IPS DF 6.9 (cell line): ENCODE data around the gene INTU.
A peak's percentile ranks its signal among the peaks of the same experiment; 100 is the strongest.

ENCODE experiments used
- DNase-seq: peaks from one replicate; pipeline ENCODE4 v3.0.0-alpha.2; 2013; ENCODE audit warnings: low read depth, low spot score
- H3K27ac ChIP-seq: one replicate; pipeline ENCODE4 v1.5.1; 2013; ENCODE audit warnings: low read length, control low read depth
- H3K27me3 ChIP-seq: 2 replicates; pipeline ENCODE4 v1.6.1; 2013; ENCODE audit warnings: mild to moderate bottlenecking, low read length; ENCODE audit not compliant: control insufficient read depth, insufficient read depth
- H3K36me3 ChIP-seq: 2 replicates; pipeline ENCODE4 v1.6.1; 2013; ENCODE audit warnings: low read length; ENCODE audit not compliant: control insufficient read depth, insufficient read depth
- H3K4me1 ChIP-seq: 2 replicates; pipeline ENCODE4 v1.6.1; 2013; ENCODE audit warnings: low read length; ENCODE audit not compliant: control insufficient read depth, insufficient read depth
- H3K4me3 ChIP-seq: 2 replicates; pipeline ENCODE4 v1.5.1; 2013; ENCODE audit warnings: mild to moderate bottlenecking, low read length
- H3K9me3 ChIP-seq: 2 replicates; pipeline ENCODE4 v1.6.1; 2013; ENCODE audit warnings: low read length, inconsistent platforms; ENCODE audit not compliant: control insufficient read depth, insufficient read depth
- WGBS: extraction: QIAGEN DNeasy Blood & Tissue Kit; methylation state at CpG from one replicate; pipeline ENCODE4 v1.1.7; 2013; ENCODE audit warnings: mixed read lengths, missing lambda C conversion rate; ENCODE audit not compliant: insufficient read length, insufficient coverage; 5-methylcytosine and 5-hydroxymethylcytosine counted together

Gene INTU

DNA sequence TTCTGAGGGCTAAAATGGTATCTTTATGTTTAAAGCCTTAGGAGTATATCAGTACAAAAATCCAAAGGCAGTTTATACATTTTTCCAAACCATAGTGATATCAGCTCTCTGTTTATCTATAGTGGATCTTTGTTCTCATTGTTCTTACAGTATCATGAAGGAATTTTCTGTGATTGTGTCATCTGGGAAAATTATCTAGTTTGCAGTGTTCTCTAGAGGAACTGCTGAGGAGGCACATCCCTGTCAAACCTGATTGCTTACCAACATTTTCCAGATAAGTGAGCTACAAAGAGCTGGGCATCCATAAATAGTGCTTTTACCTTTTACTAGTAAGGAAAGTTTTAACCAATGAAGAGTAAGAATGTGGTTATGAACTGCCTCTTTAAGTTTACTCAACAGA lies 52.5 kb downstream of the INTU start:
- Histone ChIP-seq H3K36me3 (no peaks in the 10 kb centered on the region), H3K4me3 (no peak overlapping the region), H3K27me3 (no peaks in the 10 kb centered on the region), H3K4me1 (no peaks in the 10 kb centered on the region; the same call in 1 of the 2 replicates), H3K27ac (no peak overlapping the region), H3K9me3 (no peaks in the 10 kb centered on the region)
- no peak for DNase-seq

DNA sequence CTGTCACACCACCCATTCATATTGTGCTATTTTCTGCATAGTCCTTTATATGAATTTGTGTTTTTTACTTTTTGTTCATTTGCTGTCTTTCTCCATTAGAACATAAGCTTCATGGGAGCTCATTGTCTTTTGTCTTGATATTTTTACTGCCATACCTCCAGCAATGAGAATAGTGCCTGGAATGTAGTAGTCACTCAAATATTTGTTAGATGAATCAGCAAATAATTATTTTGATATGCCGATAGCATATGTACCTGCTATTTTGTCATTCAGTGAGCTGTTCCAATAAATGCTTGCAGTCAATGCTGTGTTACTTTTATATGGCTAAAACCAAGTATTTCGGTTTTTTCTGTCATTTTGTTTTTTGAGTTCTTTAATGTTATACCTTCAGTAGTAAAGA lies 53.9 kb downstream of the INTU start:
- H3K9me3 ChIP-seq = no peaks in the 10 kb centered on the region
- no peak overlapping the region for H3K4me3 ChIP-seq
- H3K36me3 ChIP-seq = no peaks in the 10 kb centered on the region
- WGBS = no CpG with 5 or more reads among the region's 2 CpGs
- no peak overlapping the region for H3K27ac ChIP-seq
- no peaks in the 10 kb centered on the region for H3K27me3 ChIP-seq
- H3K4me1 ChIP-seq = no peaks in the 10 kb centered on the region; the same call in 1 of the 2 replicates
- DNase-seq = no peak

DNA sequence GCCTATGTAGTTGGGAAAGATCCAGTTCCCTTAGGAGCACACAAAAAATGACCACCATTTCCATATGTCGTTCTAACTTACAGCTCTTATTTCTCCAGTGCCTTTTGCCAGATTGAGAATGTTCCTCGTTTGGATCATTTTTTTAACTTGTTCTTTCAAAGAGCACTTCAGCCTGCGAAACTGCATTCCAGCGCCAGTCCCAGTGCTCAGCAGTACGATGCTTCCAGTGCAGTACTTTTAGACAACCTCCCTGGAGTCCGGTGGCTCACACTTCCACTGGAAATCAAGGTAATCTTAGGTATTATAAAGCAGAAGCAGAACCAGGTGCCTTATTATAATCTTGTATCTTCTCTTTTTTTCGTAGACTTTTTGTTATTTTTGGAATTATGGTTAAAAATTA lies 54.8 kb downstream of the INTU start:
- Histone ChIP-seq H3K36me3 (no peaks in the 10 kb centered on the region), H3K9me3 (no peaks in the 10 kb centered on the region), H3K27me3 (no peaks in the 10 kb centered on the region), H3K4me1 (no peaks in the 10 kb centered on the region; the same call in 1 of the 2 replicates), H3K4me3 (no peak overlapping the region), H3K27ac (no peak overlapping the region)
- DNase-seq = no peak
- no CpG with 5 or more reads among the region's 7 CpGs for WGBS

DNA sequence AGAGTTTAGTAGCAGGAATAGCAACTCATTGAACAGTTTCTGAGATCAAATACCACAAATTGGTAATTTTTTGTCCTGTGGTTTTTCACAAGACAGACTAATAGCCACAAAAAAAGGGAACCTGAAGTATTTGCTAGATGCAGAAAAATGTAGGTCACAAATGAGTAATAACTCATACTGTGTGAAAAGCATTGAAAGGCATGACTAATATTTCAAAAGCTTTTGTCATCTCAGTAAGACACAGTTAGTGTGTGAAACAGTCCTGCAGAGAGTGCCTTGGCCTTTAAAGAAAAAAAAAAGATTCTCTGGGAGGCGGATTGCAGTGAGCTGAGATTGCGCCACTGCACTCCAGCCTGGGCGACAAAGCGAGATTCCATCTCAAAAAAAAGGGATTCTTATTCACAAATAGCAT lies 66.0 kb downstream of the INTU start:
- Histone ChIP-seq H3K27ac (no peak overlapping the region), H3K27me3 (no peaks in the 10 kb centered on the region), H3K4me1 (no peaks in the 10 kb centered on the region), H3K4me3 (no peak overlapping the region), H3K9me3 (no peaks in the 10 kb centered on the region), H3K36me3 (no peaks in the 10 kb centered on the region)
- WGBS = no CpG with 5 or more reads among the region's 4 CpGs
- no peak for DNase-seq

DNA sequence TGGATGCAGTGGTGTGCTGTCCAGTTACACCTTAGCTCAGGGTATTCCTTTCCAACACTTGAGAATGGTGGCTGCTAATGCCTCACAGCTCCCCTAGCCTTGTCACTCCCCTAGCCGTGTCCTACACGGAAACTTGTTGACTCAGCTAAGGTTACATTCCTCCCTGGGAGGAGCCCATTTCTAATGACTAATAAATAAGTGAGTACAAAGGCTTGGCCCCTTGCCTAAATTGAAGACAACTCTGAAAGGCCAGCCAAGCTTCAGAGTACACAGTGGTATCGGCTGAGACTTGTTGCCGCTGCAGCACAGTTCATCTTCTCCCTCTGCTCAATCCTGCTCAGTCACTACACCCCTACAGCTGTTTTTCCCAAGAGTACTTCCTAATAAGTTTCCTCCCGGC lies 76.2 kb downstream of the INTU start:
- Histone ChIP-seq H3K4me3 (no peak overlapping the region), H3K27me3 (no peaks in the 10 kb centered on the region), H3K36me3 (no peaks in the 10 kb centered on the region; the same call in 1 of the 2 replicates), H3K4me1 (no peaks in the 10 kb centered on the region), H3K9me3 (no peaks in the 10 kb centered on the region), H3K27ac (no peak overlapping the region)
- no peak for DNase-seq
- WGBS = no CpG with 5 or more reads among the region's 5 CpGs

DNA sequence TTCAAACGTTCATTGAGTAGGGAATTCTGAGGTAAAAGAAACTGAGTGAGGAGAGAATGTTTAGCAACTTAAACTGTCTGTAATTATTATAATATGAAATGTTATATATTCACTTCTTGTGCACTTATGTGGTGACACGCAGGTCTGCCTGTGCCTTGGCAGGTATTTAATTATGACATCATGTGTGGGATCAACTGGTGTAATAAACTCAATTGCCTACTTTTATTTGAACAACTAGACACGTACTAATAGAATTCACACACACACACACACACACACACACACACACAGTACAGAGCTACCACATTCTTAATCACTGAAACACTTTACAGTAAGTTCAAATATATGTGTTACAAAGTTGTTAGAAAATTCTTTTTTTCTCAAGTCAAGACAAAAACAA lies 76.7 kb downstream of the INTU start:
- H3K4me1 ChIP-seq = no peaks in the 10 kb centered on the region
- H3K36me3 ChIP-seq = no peaks in the 10 kb centered on the region; the same call in 1 of the 2 replicates
- no peak for DNase-seq
- H3K9me3 ChIP-seq = no peaks in the 10 kb centered on the region
- H3K27me3 ChIP-seq = no peaks in the 10 kb centered on the region
- no peak overlapping the region for H3K27ac ChIP-seq
- no CpG with 5 or more reads among the region's 3 CpGs for WGBS
- H3K4me3 ChIP-seq = no peak overlapping the region

DNA sequence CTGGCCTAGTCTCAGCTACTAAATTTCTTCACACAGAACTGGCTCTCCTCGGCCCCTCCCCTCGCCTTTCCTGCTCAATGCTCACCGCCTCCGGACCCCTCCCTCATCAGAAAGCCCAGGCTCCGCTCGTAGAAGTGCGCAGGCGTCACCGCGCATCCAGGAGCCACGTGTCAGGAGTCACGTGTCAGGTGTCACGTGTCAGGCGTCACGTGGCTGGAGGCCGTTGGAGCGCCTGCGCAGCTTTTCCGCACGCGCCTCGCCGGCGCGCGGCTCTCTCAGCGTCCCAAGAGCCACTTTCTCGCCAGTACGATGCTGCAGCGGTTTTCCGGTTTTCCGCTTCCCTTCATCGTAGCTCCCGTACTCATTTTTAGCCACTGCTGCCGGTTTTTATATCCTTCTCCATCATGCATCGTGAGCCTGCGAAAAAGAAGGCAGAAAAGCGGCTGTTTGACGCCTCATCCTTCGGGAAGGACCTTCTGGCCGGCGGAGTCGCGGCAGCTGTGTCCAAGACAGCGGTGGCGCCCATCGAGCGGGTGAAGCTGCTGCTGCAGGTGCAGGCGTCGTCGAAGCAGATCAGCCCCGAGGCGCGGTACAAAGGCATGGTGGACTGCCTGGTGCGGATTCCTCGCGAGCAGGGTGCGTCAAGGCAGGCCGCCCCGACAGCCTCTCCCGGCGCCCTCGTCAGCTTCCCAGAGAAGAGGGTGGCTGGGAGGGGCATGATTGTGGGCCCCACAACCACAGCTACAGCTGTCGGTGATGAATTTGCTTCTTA lies 97.6 kb downstream of the INTU start, which contains the start of gene SLC25A31:
SLC25A31 (plus strand) TSS at position 259 of the 772 bp plus-strand sequence; CDS start at position 405, 146 bp downstream.
- Histone ChIP-seq H3K4me1 (no peaks in the 10 kb centered on the region), H3K4me3 (no peak within 1 kb of the TSS), H3K27me3 (no peaks in the 10 kb centered on the region), H3K9me3 (no peaks in the 10 kb centered on the region), H3K36me3 (no peaks in the 10 kb centered on the region), H3K27ac (no peak within 1 kb of the TSS)
- DNase-seq = no peak
- WGBS = no CpG with 5 or more reads among the region's 64 CpGs

DNA sequence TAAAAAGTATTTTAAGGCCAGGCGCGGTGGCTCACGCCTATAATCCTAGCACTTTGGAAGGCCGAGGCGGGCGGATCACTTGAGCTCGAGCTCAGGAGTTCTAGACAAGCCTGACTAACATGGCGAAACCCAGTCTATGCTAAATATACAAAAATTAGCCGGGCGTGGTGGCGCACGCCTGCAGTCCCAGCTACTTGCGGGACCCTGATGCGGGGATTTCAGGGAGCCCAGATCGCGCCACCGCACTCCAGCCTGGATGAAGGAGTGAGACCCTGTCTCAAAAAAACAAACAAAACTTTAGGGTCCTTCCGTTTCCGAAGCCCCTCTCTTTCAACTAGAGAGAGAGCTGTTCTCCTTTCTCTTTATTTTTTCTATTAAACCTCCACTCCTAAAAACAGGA lies 98.6 kb downstream of the INTU start:
- no peak for DNase-seq
- no CpG with 5 or more reads among the region's 19 CpGs for WGBS
- Histone ChIP-seq H3K27ac (no peak overlapping the region), H3K27me3 (no peaks in the 10 kb centered on the region), H3K4me3 (no peak overlapping the region), H3K36me3 (no peaks in the 10 kb centered on the region), H3K4me1 (no peaks in the 10 kb centered on the region), H3K9me3 (no peaks in the 10 kb centered on the region)

DNA sequence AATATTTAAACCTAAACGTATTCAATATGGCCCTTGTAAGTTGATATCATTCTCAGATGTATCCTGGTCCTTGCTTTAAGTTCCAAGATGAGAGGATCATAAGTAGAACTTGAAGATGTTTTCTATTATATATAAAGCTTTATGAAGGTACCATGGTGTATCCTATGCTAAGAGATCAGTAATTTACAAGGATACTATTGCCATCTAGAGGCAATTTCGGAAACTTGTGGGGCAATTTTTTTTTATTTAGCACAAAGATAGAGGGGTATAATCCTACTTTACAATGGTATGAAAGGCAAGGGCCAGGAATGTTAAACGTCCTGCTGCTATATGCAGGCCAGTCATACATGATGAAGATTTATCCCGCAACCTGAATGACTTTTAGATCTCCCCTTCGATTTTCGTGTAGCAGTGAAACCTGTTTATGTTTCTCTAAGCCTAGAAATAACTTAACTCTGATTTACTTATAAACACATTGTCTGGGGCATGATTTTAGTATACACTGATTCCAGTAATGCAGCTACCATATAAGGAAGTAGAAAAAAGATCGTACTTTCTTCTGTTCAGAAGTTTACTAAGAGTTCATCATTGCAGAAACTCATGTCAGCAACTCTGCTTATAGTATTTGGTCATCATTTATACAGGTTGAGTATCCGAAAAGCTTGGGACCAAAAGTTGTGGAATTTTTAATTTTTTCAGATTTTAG lies 100.0 kb downstream of the INTU start:
- Histone ChIP-seq H3K4me1 (no peaks in the 10 kb centered on the region), H3K27ac (no peak overlapping the region), H3K9me3 (no peaks in the 10 kb centered on the region), H3K27me3 (no peaks in the 10 kb centered on the region), H3K36me3 (no peaks in the 10 kb centered on the region), H3K4me3 (no peak overlapping the region)
- DNase-seq = peak; percentile 9
- no CpG with 5 or more reads among the region's 8 CpGs for WGBS

DNA sequence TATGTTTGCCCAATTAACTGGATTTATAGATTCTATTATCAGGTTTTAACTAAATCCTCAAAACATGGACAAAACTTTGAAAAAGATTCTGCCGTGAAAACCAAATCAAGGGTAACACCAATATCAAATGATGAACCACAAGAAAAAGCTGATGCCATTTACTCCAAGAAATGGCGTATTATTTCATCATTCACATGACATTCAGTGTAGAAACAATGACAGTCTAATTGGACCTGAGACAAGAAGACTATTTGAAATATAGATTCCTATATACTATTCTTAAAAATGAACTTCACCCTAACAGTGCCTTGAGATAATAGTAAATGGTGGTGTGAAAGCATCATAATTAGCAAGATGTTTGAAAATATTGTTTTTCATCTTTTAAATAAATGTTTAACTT lies 102.2 kb downstream of the INTU start:
- Histone ChIP-seq H3K27me3 (no peaks in the 10 kb centered on the region), H3K4me1 (no peaks in the 10 kb centered on the region), H3K4me3 (no peak overlapping the region), H3K36me3 (no peaks in the 10 kb centered on the region), H3K27ac (no peak overlapping the region), H3K9me3 (no peaks in the 10 kb centered on the region)
- no peak for DNase-seq
- no CpG with 5 or more reads among the region's 2 CpGs for WGBS
